H1 (cell line): ENCODE data around the gene SLC23A3. TPM values are rescaled to one million over a fixed set of nuclear protein-coding genes. Genes with fewer than 3 reads are reported as not detected.

Source experiments
- CTCF ChIA-PET: fragments of 300-600 bp; sonication (Branson Sonifier 250); formaldehyde crosslinking; loops from one replicate; lab custom pipeline; 2021; ENCODE audit not compliant: partially characterized antibody; lab: Charles Lee
- POLR2A ChIA-PET: fragments of 300-600 bp; sonication (Branson Sonifier 250); formaldehyde crosslinking; loops from one replicate; lab custom pipeline; 2021; ENCODE audit warnings: inconsistent platforms; ENCODE audit not compliant: partially characterized antibody; lab: Charles Lee
- DNase-seq, 2 experiments: peaks; one replicate each; pipeline versions ENCODE4 v3.0.0 to v3.0.0-alpha.2; 2010 to 2022; ENCODE audit warnings: low spot score in 2 of 2, low read depth in 1 of 2, mixed read lengths in 1 of 2
- FAIRE-seq: peaks from 2 replicates; lab custom pipeline; 2011; peaks lifted over from hg19 to GRCh38; lab: Jason Lieb, UNC
- H2AFZ ChIP-seq: 2 replicates; pipeline ENCODE4 v1.8.1; 2012; ENCODE audit warnings: low read length, inconsistent platforms
- H2AK5ac ChIP-seq: 2 replicates; pipeline ENCODE4 v1.6.1; 2013; ENCODE audit warnings: low read depth, low read length
- H2BK120ac ChIP-seq: replicated peaks from 2 replicates; pipeline ENCODE3; 2013; ENCODE audit warnings: low read depth, low read length, inconsistent platforms
- H2BK12ac ChIP-seq: 2 replicates; pipeline ENCODE4 v1.6.1; 2013; ENCODE audit warnings: low read depth, low read length
- H2BK15ac ChIP-seq: 2 replicates; pipeline ENCODE4 v1.6.1; 2013; ENCODE audit warnings: low read length
- H2BK20ac ChIP-seq: 2 replicates; pipeline ENCODE4 v1.6.1; 2013; ENCODE audit warnings: low read length
- H2BK5ac ChIP-seq: 2 replicates; pipeline ENCODE4 v1.6.1; 2013; ENCODE audit warnings: low read depth, low read length
- H3K14ac ChIP-seq: 2 replicates; pipeline ENCODE4 v1.6.1; 2013; ENCODE audit warnings: inconsistent platforms; ENCODE audit not compliant: insufficient read length
- H3K18ac ChIP-seq: 2 replicates; pipeline ENCODE4 v1.6.1; 2013; ENCODE audit warnings: low read length; ENCODE audit errors: extremely low read depth
- H3K23ac ChIP-seq: 2 replicates; pipeline ENCODE4 v1.6.1; 2013; ENCODE audit warnings: inconsistent platforms; ENCODE audit not compliant: insufficient read length
- H3K23me2 ChIP-seq: 2 replicates; pipeline ENCODE4 v1.6.1; 2013; ENCODE audit warnings: low read depth, low read length
- H3K27ac ChIP-seq: 2 replicates; pipeline ENCODE4 v1.6.1; 2011; ENCODE audit warnings: low read depth, low read length, inconsistent platforms
- H3K27me3 ChIP-seq, 4 experiments: replicated peaks in 1 of 4; 1 replicate in 1 of 4; 2 replicates in 3 of 4; pipeline versions ENCODE4 v1.6.1 to v1.8.1; 2011 to 2013; ENCODE audit warnings: low read length in 3 of 4, mild to moderate bottlenecking in 3 of 4, inconsistent platforms in 2 of 4, mixed read lengths in 2 of 4, moderate library complexity in 1 of 4; ENCODE audit not compliant: control insufficient read depth in 3 of 4, insufficient read depth in 3 of 4; ENCODE audit errors: extremely low read depth in 1 of 4
- H3K36me3 ChIP-seq, 4 experiments: 2 replicates each; pipeline versions ENCODE4 v1.6.1 to v1.8.1; 2011 to 2013; ENCODE audit warnings: mild to moderate bottlenecking in 4 of 4, low read length in 3 of 4, moderate library complexity in 2 of 4, control low read depth in 1 of 4, inconsistent platforms in 1 of 4; ENCODE audit not compliant: insufficient read depth in 4 of 4, control insufficient read depth in 2 of 4
- H3K4ac ChIP-seq: replicated peaks from 2 replicates; pipeline ENCODE3; 2013; ENCODE audit warnings: low read length, low read depth, mixed read lengths, inconsistent platforms; ENCODE audit not compliant: insufficient read length
- H3K4me1 ChIP-seq, 4 experiments: replicated peaks in 1 of 4; 1 replicate in 1 of 4; 2 replicates in 3 of 4; pipeline versions ENCODE4 v1.6.1 to v1.8.1; 2011 to 2013; ENCODE audit warnings: low read length in 3 of 4, inconsistent platforms in 2 of 4, mixed read lengths in 1 of 4; ENCODE audit not compliant: insufficient read depth in 4 of 4, control insufficient read depth in 3 of 4
- H3K4me2 ChIP-seq, 2 experiments: 2 replicates each; pipeline versions ENCODE4 v1.6.1 to v1.8.1; 2011 to 2013; ENCODE audit warnings: low read depth in 2 of 2, low read length in 2 of 2, control low read depth in 1 of 2, inconsistent platforms in 1 of 2, mild to moderate bottlenecking in 1 of 2; ENCODE audit not compliant: insufficient read depth in 1 of 2
- H3K4me3 ChIP-seq, 4 experiments: fragments of 200-600, 300-600 bp in 1 of 4; sonication (generic), shearing (Covaris generic), sonication (Bioruptor Twin) in 1 of 4; 2 replicates each; pipeline versions ENCODE4 v1.5.1 to v1.8.1; 2011 to 2016; ENCODE audit warnings: low read length in 4 of 4, low read depth in 3 of 4, control low read depth in 2 of 4, inconsistent platforms in 2 of 4, mild to moderate bottlenecking in 2 of 4, mixed read lengths in 1 of 4, moderate library complexity in 1 of 4; ENCODE audit not compliant: insufficient read depth in 2 of 4; ENCODE audit errors: extremely low read depth in 1 of 4
- H3K56ac ChIP-seq: replicated peaks from 2 replicates; pipeline ENCODE3; 2013; ENCODE audit warnings: low read depth, mild to moderate bottlenecking, mixed read lengths, low read length, inconsistent platforms; ENCODE audit not compliant: insufficient read length
- H3K79me1 ChIP-seq: 2 replicates; pipeline ENCODE4 v1.6.1; 2013; ENCODE audit warnings: low read depth, low read length, control low read depth
- H3K79me2 ChIP-seq, 2 experiments: 2 replicates each; pipeline versions ENCODE4 v1.6.1 to v1.8.1; 2012 to 2013; ENCODE audit warnings: low read length in 2 of 2, mild to moderate bottlenecking in 2 of 2, inconsistent platforms in 1 of 2; ENCODE audit not compliant: insufficient read depth in 2 of 2, control insufficient read depth in 1 of 2
- H3K9ac ChIP-seq, 4 experiments: replicated peaks in 1 of 4; 1 replicate in 1 of 4; 2 replicates in 3 of 4; pipeline versions ENCODE4 v1.6.1 to v1.8.1; 2011 to 2013; ENCODE audit warnings: low read depth in 3 of 4, low read length in 3 of 4, control low read depth in 2 of 4, mild to moderate bottlenecking in 2 of 4, moderate library complexity in 2 of 4, inconsistent platforms in 1 of 4; ENCODE audit errors: extremely low read depth in 1 of 4
- H3K9me3 ChIP-seq, 2 experiments: 2 replicates each; pipeline versions ENCODE4 v1.6.1 to v1.8.1; 2012 to 2013; ENCODE audit warnings: mild to moderate bottlenecking in 2 of 2, moderate library complexity in 2 of 2, control low read depth in 1 of 2, inconsistent platforms in 1 of 2, low read depth in 1 of 2, low read length in 1 of 2, mixed read lengths in 1 of 2; ENCODE audit not compliant: insufficient read depth in 2 of 2
- H4K20me1 ChIP-seq, 2 experiments: replicated peaks in 1 of 2; 2 replicates each; pipeline versions ENCODE3 to v1.8.1; 2011 to 2013; ENCODE audit warnings: inconsistent platforms in 2 of 2, low read length in 2 of 2, mild to moderate bottlenecking in 1 of 2; ENCODE audit not compliant: insufficient read depth in 2 of 2, control insufficient read depth in 1 of 2
- H4K5ac ChIP-seq: 2 replicates; pipeline ENCODE4 v1.6.1; 2013; ENCODE audit warnings: low read length, low read depth, mixed read lengths, inconsistent platforms; ENCODE audit not compliant: insufficient read length
- H4K8ac ChIP-seq: 2 replicates; pipeline ENCODE4 v1.8.0; 2013; ENCODE audit warnings: mild to moderate bottlenecking, moderate library complexity, low read length, inconsistent platforms; ENCODE audit not compliant: insufficient read depth; ENCODE audit errors: extremely low read depth
- H4K91ac ChIP-seq: replicated peaks from 2 replicates; pipeline ENCODE3; 2013; ENCODE audit warnings: low read length, mixed read lengths, inconsistent platforms; ENCODE audit not compliant: insufficient read length
- CTBP2 ChIP-seq: IDR thresholded peaks from 2 replicates; pipeline ENCODE4 v1.7.0; 2011; ENCODE audit warnings: borderline replicate concordance, mild to moderate bottlenecking, moderate library complexity, mixed read lengths, low read length; ENCODE audit not compliant: insufficient read depth, insufficient read length
- HDAC6 ChIP-seq: IDR thresholded peaks from one replicate; pipeline ENCODE4 v1.7.1; 2012; ENCODE audit warnings: low read depth, mild to moderate bottlenecking, inconsistent platforms, low read length, moderate library complexity
- JUN ChIP-seq: IDR thresholded peaks from 2 replicates; pipeline ENCODE4 v1.6.1; 2011; ENCODE audit warnings: low read depth, mild to moderate bottlenecking, improper control_type of control experiment, low read length
- JUND ChIP-seq: IDR thresholded peaks from 2 replicates; pipeline ENCODE4 v1.6.1; 2011; ENCODE audit warnings: mild to moderate bottlenecking, improper control_type of control experiment, low read length
- RNF2 ChIP-seq: fragments of 200-900, 300-1000 bp; sonication (generic); IDR thresholded peaks from 2 replicates; pipeline ENCODE4 v1.7.1; 2016; ENCODE audit warnings: borderline replicate concordance, low read depth, mild to moderate bottlenecking, antibody characterized with exemption, low read length; ENCODE audit not compliant: poor library complexity, severe bottlenecking; ENCODE audit errors: missing control alignments
- TEAD4 ChIP-seq: IDR thresholded peaks from 2 replicates; pipeline ENCODE4 v1.6.1; 2012; ENCODE audit warnings: low read depth, low read length, inconsistent platforms, mixed read lengths
- WGBS, 2 experiments: shearing (Covaris generic) in 1 of 2; methylation state at CpG; one replicate each; pipeline versions ENCODE4 v1.1.6 to v1.1.7; 2013 to 2015; ENCODE audit warnings: low lambda C conversion rate in 2 of 2, mixed read lengths in 2 of 2, inconsistent platforms in 1 of 2, low coverage in 1 of 2, missing lambda C conversion rate in 1 of 2; ENCODE audit not compliant: insufficient replicate concordance in 2 of 2, insufficient coverage in 1 of 2, insufficient read length in 1 of 2; ENCODE audit errors: extremely low coverage in 1 of 2, missing lambda C conversion rate in 1 of 2; 5-methylcytosine and 5-hydroxymethylcytosine counted together
- polyA plus RNA-seq, 7 experiments: library from polyadenylated mRNA; depleted of rRNA in 3 of 7; stranded (reverse) in 5 of 7; unstranded in 2 of 7; fragments of >200 nt in 5 of 7; fragments of 200-250 nt in 2 of 7; gene quantifications; 1 replicate in 5 of 7; 2 replicates in 1 of 7; 4 replicates in 1 of 7; pipeline versions ENCODE4 v1.2.1 to v1.2.3, GENCODE V29; 2011 to 2013; ENCODE audit warnings: missing spikeins in 2 of 7, mixed read lengths in 2 of 7
- total RNA-seq: library from RNA; stranded (reverse); fragmentation: NEBNext Ultra II Directional; extraction: Animal tissue kit (Norgen Biotek cat#: 25700); gene quantifications from 2 replicates; pipeline ENCODE4 v1.2.1, GENCODE V29; 2021

The SLC23A3 gene
- total and polyA plus RNA-seq, 2 of the 8 experiments (the other 6 are each of a cell fraction or from before 2014, with no cell fraction given): 0.35 to 0.84 TPM

GRCh38 chr2:219131327-219131726 is 38.5 kb downstream of the SLC23A3 start:
- Histone ChIP-seq H3K23me2 (no peaks in the 10 kb centered on the region), H3K27ac (no peak overlapping the region), H3K79me2 (no peaks in the 10 kb centered on the region), H3K4ac (no peak overlapping the region), H3K4me2 (no peak overlapping the region), H2BK12ac (no peak overlapping the region), H3K56ac (no peak overlapping the region), H3K79me1 (no peaks in the 10 kb centered on the region), H2BK5ac (no peak overlapping the region), H2AFZ (no peak overlapping the region), H3K36me3 (no peaks in the 10 kb centered on the region), H3K4me3 (no peak overlapping the region), H2BK20ac (no peak overlapping the region), H4K8ac (no peak overlapping the region), H2BK120ac (no peak overlapping the region), H3K23ac (no peak overlapping the region), H3K27me3 (no peaks in the 10 kb centered on the region), H4K5ac (no peak overlapping the region), H3K14ac (no peak overlapping the region), H3K9ac (no peak overlapping the region), H3K18ac (no peak overlapping the region), H4K20me1 (no peaks in the 10 kb centered on the region), H2AK5ac (no peak overlapping the region), H3K4me1 (no peaks in the 10 kb centered on the region; a peak in 1 of 7 replicates), H3K9me3 (no peaks in the 10 kb centered on the region), H2BK15ac (no peak overlapping the region), H4K91ac (no peak overlapping the region)
- TF ChIP-seq JUND: no peak
- no peak for TF ChIP-seq HDAC6
- no peak for TF ChIP-seq CTBP2
- TF ChIP-seq RNF2: no peak
- TF ChIP-seq JUN: no peak
- no peak for TF ChIP-seq TEAD4
- FAIRE-seq (no peak), DNase-seq (no peak)
- WGBS, 2 experiments: 92% methylated on average over 3 of the region's 3 CpGs; no CpG with 5 or more reads in 1 of the 2 experiments
- ChIA-PET CTCF (interaction anchor here (1.0 to 37.2 kb wide), 10 partner anchors 8 to 102 kb away, joined by 3 to 1777 read pairs (median 6); partner anchors contain the start of genes CFAP65 and IHH), POLR2A (no interaction called here)
